Measurements from ENCODE around the gene ROR2. TPM values are rescaled to one million over a fixed set of nuclear protein-coding genes. Genes with fewer than 3 reads are reported as not detected.

The ROR2 gene
- total RNA-seq, 1 experiment from 2014 or later = 0.68 TPM

DNA sequence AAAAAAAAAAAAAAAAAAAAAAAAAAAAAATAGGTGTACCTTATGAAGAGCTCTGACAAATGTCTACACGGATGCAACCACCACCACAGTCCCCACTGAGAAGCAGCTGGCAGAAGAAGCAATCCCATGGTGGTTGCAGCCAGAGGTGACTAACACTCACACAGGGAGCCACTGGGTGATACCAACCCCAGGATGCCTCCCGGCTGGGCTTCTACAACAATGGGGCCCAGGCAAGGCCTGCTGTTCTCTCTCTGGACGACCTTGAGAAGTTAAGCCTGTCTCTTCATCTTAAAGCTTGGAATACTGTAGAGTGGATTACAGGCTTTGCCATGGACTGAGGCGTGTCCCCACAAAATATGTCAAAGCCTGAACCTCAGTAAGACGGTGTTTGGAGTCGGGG is 104.1 kb downstream of the ROR2 start:
- POLR2A ChIA-PET = no interaction called here
- H3K4me1 Mint-ChIP-seq (ENCODE audit: low read depth, unreplicated experiment) = no peaks in the 10 kb centered on the region
- no peaks in the 10 kb centered on the region for H3K27me3 ChIP-seq (replicated peaks; ENCODE audit: control insufficient read depth, insufficient read depth, low read length)

DNA sequence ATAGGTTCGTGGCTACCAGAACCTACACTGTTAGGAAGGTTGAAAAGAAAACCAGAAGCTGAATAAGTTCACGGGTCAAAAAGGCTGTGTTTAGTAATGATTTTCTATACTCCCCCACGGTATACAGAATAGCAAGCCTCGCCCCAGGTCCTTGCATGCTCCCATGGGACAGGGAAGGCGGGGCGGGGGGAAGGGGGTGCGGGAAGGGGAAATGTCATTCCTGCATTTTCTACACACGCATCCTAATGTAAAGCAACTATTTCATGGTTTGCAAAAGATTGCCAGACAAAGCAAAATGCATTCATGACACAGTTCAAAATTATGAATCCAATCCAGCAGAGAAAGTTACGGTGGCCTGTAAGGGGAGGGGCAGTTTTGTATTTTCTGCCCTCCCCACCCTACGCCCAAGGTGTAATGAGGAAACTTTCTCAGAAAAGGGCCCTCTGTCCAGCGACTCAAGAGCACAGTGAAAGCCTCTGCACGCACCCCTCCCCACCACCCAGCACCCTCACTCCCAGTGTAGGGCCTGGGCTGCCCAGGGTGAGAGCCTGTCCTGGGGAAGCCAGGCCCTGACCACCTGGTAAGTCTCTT is 105.2 kb downstream of the ROR2 start:
- H3K4me1 ChIP-seq = no peaks in the 10 kb centered on the region
- H3K36me3 Mint-ChIP-seq (ENCODE audit: insufficient read depth, unreplicated experiment) = no peaks in the 10 kb centered on the region
- no peak for TF ChIP-seq CTCF (IDR thresholded peaks at IDR 0.05; ENCODE audit: insufficient read depth in 1 of 2, low read depth in 1 of 2, low read length in 1 of 2, severe bottlenecking in 1 of 2, unreplicated experiment in 1 of 2)
- peaks cover 2% of the 10 kb centered on the region for H3K27me3 Mint-ChIP-seq (ENCODE audit: insufficient read depth, unreplicated experiment)
- H3K27ac Mint-ChIP-seq (ENCODE audit: unreplicated experiment) = no peak overlapping the region
- intact Hi-C loops (cut with micrococcal nuclease; ENCODE audit: unreplicated experiment) = no loop called here
- POLR2A ChIA-PET = no interaction called here
- no peaks in the 10 kb centered on the region for H3K36me3 ChIP-seq (ENCODE audit: control insufficient read depth, insufficient read depth, low read length)
- no peaks in the 10 kb centered on the region for H3K9me3 ChIP-seq
- no peak overlapping the region for H3K4me3 ChIP-seq (ENCODE audit: low read depth, low read length)
- H3K4me1 Mint-ChIP-seq (ENCODE audit: low read depth, unreplicated experiment) = no peaks in the 10 kb centered on the region
- no peak for DNase-seq
- no TSS peak for BruUV-seq (replicated peaks)
- H3K4me3 Mint-ChIP-seq (ENCODE audit: unreplicated experiment) = no peak overlapping the region
- CTCF ChIA-PET = no interaction called here
- no peaks in the 10 kb centered on the region for H3K9me3 Mint-ChIP-seq (ENCODE audit: unreplicated experiment)
- H3K27me3 ChIP-seq (replicated peaks; ENCODE audit: control insufficient read depth, insufficient read depth, low read length) = no peaks in the 10 kb centered on the region

More for the DNA sequence above, 104.1 kb downstream of the ROR2 start:
- Histone ChIP-seq H3K36me3 (ENCODE audit: control insufficient read depth, insufficient read depth, low read length) (no peaks in the 10 kb centered on the region), H3K4me3 (ENCODE audit: low read depth, low read length) (no peak overlapping the region), H3K4me1 (no peaks in the 10 kb centered on the region), H3K9me3 (no peaks in the 10 kb centered on the region)
- no TSS peak for BruUV-seq (replicated peaks)
- H3K36me3 Mint-ChIP-seq (ENCODE audit: insufficient read depth, unreplicated experiment) = no peaks in the 10 kb centered on the region
- H3K4me3 Mint-ChIP-seq (ENCODE audit: unreplicated experiment) = no peak overlapping the region
- H3K9me3 Mint-ChIP-seq (ENCODE audit: unreplicated experiment) = no peaks in the 10 kb centered on the region
- DNase-seq = no peak
- peaks cover 2% of the 10 kb centered on the region for H3K27me3 Mint-ChIP-seq (ENCODE audit: insufficient read depth, unreplicated experiment)
- CTCF ChIA-PET = no interaction called here
- intact Hi-C loops (cut with micrococcal nuclease; ENCODE audit: unreplicated experiment) = no loop called here
- no peak overlapping the region for H3K27ac Mint-ChIP-seq (ENCODE audit: unreplicated experiment)
- TF ChIP-seq CTCF (IDR thresholded peaks at IDR 0.05; ENCODE audit: insufficient read depth in 1 of 2, low read depth in 1 of 2, low read length in 1 of 2, severe bottlenecking in 1 of 2, unreplicated experiment in 1 of 2) = no peak

GRCh38 chr9:91844190-91844589 is 105.8 kb downstream of the ROR2 start:
- Histone ChIP-seq H3K36me3 (ENCODE audit: control insufficient read depth, insufficient read depth, low read length) (no peaks in the 10 kb centered on the region), H3K4me1 (no peaks in the 10 kb centered on the region), H3K27me3 (replicated peaks; ENCODE audit: control insufficient read depth, insufficient read depth, low read length) (no peaks in the 10 kb centered on the region), H3K9me3 (no peaks in the 10 kb centered on the region), H3K4me3 (ENCODE audit: low read depth, low read length) (no peak overlapping the region)
- Mint-ChIP-seq H3K36me3 (ENCODE audit: insufficient read depth, unreplicated experiment) (peaks cover 2% of the 10 kb centered on the region), H3K4me3 (ENCODE audit: unreplicated experiment) (no peak overlapping the region), H3K9me3 (ENCODE audit: unreplicated experiment) (no peaks in the 10 kb centered on the region), H3K27me3 (ENCODE audit: insufficient read depth, unreplicated experiment) (peaks cover 2% of the 10 kb centered on the region), H3K27ac (ENCODE audit: unreplicated experiment) (no peak overlapping the region), H3K4me1 (ENCODE audit: low read depth, unreplicated experiment) (no peaks in the 10 kb centered on the region)
- no peak for DNase-seq
- no peak for TF ChIP-seq CTCF (IDR thresholded peaks at IDR 0.05; ENCODE audit: insufficient read depth in 1 of 2, low read depth in 1 of 2, low read length in 1 of 2, severe bottlenecking in 1 of 2, unreplicated experiment in 1 of 2)
- BruUV-seq (replicated peaks) = no TSS peak
- ChIA-PET CTCF (no interaction called here), POLR2A (no interaction called here)
- intact Hi-C loops (cut with micrococcal nuclease; ENCODE audit: unreplicated experiment) = no loop called here
